Fibroblast of skin of scalp (primary cell): ENCODE measurements around the gene PASK.
"Not testable (repeated sequence)": the region's sequence is repeated elsewhere in the genome, so short reads cannot be mapped to it uniquely, and the experiment has no call there.

ENCODE experiments used
- DNase-seq: peaks from one replicate; pipeline ENCODE4 v3.0.0-alpha.2; 2013

The PASK gene

GRCh38 chr2:241123816-241124536 lies 25.3 kb downstream of the PASK start:
- no peak for DNase-seq

- DNase-seq, result no peak
Measured at GRCh38 chr2:241122376-241123002, 26.8 kb downstream of the PASK start.

- no peak for DNase-seq
Measured at GRCh38 chr2:241121008-241121407, 28.3 kb downstream of the PASK start.

GRCh38 chr2:241120440-241120839 lies 28.8 kb downstream of the PASK start:
- no peak for DNase-seq

GRCh38 chr2:241118737-241119505 lies 30.4 kb downstream of the PASK start:
- no peak for DNase-seq

- DNase-seq, result no peak
Measured at GRCh38 chr2:241116606-241117560, 32.4 kb downstream of the PASK start.

GRCh38 chr2:241115361-241115760 lies 33.9 kb downstream of the PASK start:
- no peak for DNase-seq

- no peak for DNase-seq
Measured at GRCh38 chr2:241114836-241115235, 34.4 kb downstream of the PASK start.

- no peak for DNase-seq
Measured at GRCh38 chr2:241112592-241112991, 36.7 kb downstream of the PASK start.

GRCh38 chr2:241112046-241112445 lies 37.2 kb downstream of the PASK start:
- DNase-seq, result no peak

GRCh38 chr2:241111440-241111805 lies 37.8 kb downstream of the PASK start:
- no peak for DNase-seq

- no peak for DNase-seq
Measured at GRCh38 chr2:241110607-241111439, 38.4 kb downstream of the PASK start.

- DNase-seq, result no peak
Measured at GRCh38 chr2:241110089-241110606, 39.1 kb downstream of the PASK start.

GRCh38 chr2:241109210-241110088 lies 39.8 kb downstream of the PASK start:
- DNase-seq, result no peak

GRCh38 chr2:241108271-241109209 lies 40.7 kb downstream of the PASK start:
- no peak for DNase-seq

- DNase-seq, result no peak
Measured at GRCh38 chr2:241107031-241107783, 42.1 kb downstream of the PASK start.

- DNase-seq, result no peak
Measured at GRCh38 chr2:241105641-241106040, 43.6 kb downstream of the PASK start.

GRCh38 chr2:241104611-241105010 lies 44.7 kb downstream of the PASK start:
- not testable (repeated sequence) for DNase-seq
